Vagina (tissue), 2 donors: ENCODE data around the gene ADAMTS17. TPM values are rescaled to one million over a fixed set of nuclear protein-coding genes. Genes with fewer than 3 reads are reported as not detected.
A peak's percentile ranks its signal among the peaks of the same experiment; 100 is the strongest.
"Not testable (repeated sequence)": the region's sequence is repeated elsewhere in the genome, so short reads cannot be mapped to it uniquely, and the experiment has no call there.

Experiments used
- DNase-seq, 2 donors: peaks; one replicate each; pipeline ENCODE4 v3.0.0-alpha.2; 2017; ENCODE audit errors: extremely low spot score in 2 of 2
- H3K27ac ChIP-seq: fragments of 200-600 bp; sonication (generic); one replicate; pipeline ENCODE4 v1.5.1; 2019
- H3K27me3 ChIP-seq: fragments of 200-600 bp; sonication (generic); one replicate; pipeline ENCODE4 v1.5.1; 2019
- H3K36me3 ChIP-seq, 2 donors: fragments of 200-600 bp; sonication (generic); one replicate each; pipeline ENCODE4 v1.5.1; 2017 to 2019
- H3K4me1 ChIP-seq: fragments of 200-600 bp; sonication (generic); one replicate; pipeline ENCODE4 v1.5.1; 2019
- H3K4me3 ChIP-seq, 2 donors: fragments of 200-600 bp; sonication (generic); 1 replicate in 1 of 2; 2 replicates in 1 of 2; pipeline ENCODE4 v1.5.1; 2016 to 2019
- H3K9me3 ChIP-seq: fragments of 200-600 bp; sonication (generic); one replicate; pipeline ENCODE4 v1.5.1; 2019
- POLR2A ChIP-seq, 2 donors: fragments of 450-650 bp; IDR thresholded peaks; one replicate each; pipeline ENCODE4 v1.6.1; 2017; ENCODE audit warnings: antibody characterized with exemption in 2 of 2, mild to moderate bottlenecking in 2 of 2, moderate library complexity in 2 of 2
- POLR2AphosphoS5 ChIP-seq, 2 donors: sonication (generic); formaldehyde crosslinking; IDR thresholded peaks; one replicate each; pipeline ENCODE4 v1.9.0; 2017; ENCODE audit warnings: antibody characterized with exemption in 2 of 2, mild to moderate bottlenecking in 2 of 2, low read depth in 1 of 2; ENCODE audit not compliant: insufficient read depth in 1 of 2
- intact Hi-C: fragments of 100-400 bp; cut with DNase I; formaldehyde crosslinking; loops from one replicate; pipeline ENCODE4 v1.15.1; 2023
- total RNA-seq: library from RNA; depleted of rRNA; stranded (reverse); fragments of >200 nt; gene quantifications from one replicate; pipeline ENCODE4 v1.2.3, GENCODE V29; 2016
- TF ChIP-seq, protein P1 (sequence below), 3 experiments: fragments of 450-650 bp in 2 of 3; fragments of 200-600 bp in 1 of 3; sonication (generic) in 1 of 3; IDR thresholded peaks; one replicate each; pipeline ENCODE4 v1.5.1; 2017 to 2019; ENCODE audit warnings: antibody characterized with exemption in 3 of 3, mild to moderate bottlenecking in 2 of 3, moderate library complexity in 2 of 3

The ADAMTS17 gene
- total RNA-seq, 1 donor from 2014 or later: 16.0 TPM

DNA sequence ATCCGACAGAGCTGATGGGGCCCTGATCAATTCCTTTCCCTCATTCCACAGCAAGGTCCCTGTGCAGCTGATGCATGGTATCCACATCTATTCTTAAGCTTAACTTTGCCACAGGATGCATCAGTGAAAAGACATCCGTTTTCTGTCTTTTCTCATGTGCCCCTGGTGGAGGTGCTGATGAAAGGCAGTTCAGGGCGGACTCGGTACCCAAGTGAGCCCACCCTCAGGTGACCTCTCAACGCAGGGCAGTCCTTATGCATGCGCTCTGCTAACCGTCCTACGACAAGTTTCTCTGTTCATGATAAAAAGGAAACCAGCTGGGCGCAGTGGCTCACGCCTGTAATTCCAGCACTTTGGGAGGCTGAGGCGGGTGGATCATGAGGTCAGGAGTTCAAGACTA, 251.4 kb downstream of the ADAMTS17 start:
- intact Hi-C loops: no loop called here
- H3K27me3 ChIP-seq: no peaks in the 10 kb centered on the region
- DNase-seq: peak in 1 of 2 donors; percentile 72

DNA sequence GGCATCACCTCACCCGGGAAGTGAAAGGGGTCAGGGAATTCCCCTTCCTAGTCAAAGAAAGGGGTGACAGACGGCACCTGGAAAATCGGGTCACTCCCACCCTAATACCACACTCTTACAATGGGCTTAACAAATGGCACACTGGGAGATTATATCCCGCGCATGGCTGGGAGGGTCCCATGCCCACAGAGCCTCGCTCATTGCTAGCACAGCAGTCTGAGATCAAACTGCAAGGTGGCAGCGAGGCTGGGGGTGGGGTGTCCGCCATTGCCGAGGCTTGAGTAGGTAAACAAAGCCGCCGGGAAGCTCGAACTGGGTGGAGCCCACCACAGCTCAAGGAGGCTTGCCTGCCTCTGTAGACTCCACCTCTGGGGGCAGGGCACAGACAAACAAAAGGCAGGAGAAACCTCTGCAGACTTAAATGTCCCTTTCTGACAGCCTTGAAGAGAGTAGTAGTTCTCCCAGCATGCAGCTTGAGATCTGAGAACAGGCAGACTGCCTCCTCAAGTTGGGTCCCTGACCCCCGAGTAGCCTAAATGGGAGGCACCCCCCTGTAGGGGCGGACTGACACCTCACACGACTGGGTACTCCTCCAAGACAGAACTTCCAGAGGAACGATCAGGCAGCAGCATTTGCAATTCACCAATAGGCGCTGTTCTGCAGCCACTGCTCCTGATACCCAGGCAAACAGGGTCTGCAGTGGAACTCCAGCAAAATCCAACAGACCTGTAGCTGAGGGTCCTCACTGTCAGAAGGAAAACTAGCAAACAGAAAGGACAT, 257.5 kb downstream of the ADAMTS17 start:
- H3K4me1 ChIP-seq, H3K27ac ChIP-seq, H3K27me3 ChIP-seq, intact Hi-C loops, H3K4me3 ChIP-seq, H3K36me3 ChIP-seq, H3K9me3 ChIP-seq: not testable (repeated sequence)
- DNase-seq: peak in 1 of 2 donors; percentile 64

More for the DNA sequence above, 251.4 kb downstream of the ADAMTS17 start:
- Histone ChIP-seq H3K27ac (no peak overlapping the region), H3K36me3 (no peaks in the 10 kb centered on the region), H3K4me3 (no peak overlapping the region), H3K4me1 (no peaks in the 10 kb centered on the region), H3K9me3 (no peaks in the 10 kb centered on the region)
- TF ChIP-seq POLR2A (IDR thresholded peaks at IDR 0.05): no peak
- no peak for TF ChIP-seq POLR2AphosphoS5 (IDR thresholded peaks at IDR 0.05; ENCODE audit: insufficient read depth in 1 of 2, low read depth in 1 of 2)
- TF ChIP-seq, protein P1, sequence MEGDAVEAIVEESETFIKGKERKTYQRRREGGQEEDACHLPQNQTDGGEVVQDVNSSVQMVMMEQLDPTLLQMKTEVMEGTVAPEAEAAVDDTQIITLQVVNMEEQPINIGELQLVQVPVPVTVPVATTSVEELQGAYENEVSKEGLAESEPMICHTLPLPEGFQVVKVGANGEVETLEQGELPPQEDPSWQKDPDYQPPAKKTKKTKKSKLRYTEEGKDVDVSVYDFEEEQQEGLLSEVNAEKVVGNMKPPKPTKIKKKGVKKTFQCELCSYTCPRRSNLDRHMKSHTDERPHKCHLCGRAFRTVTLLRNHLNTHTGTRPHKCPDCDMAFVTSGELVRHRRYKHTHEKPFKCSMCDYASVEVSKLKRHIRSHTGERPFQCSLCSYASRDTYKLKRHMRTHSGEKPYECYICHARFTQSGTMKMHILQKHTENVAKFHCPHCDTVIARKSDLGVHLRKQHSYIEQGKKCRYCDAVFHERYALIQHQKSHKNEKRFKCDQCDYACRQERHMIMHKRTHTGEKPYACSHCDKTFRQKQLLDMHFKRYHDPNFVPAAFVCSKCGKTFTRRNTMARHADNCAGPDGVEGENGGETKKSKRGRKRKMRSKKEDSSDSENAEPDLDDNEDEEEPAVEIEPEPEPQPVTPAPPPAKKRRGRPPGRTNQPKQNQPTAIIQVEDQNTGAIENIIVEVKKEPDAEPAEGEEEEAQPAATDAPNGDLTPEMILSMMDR (IDR thresholded peaks at IDR 0.05): no peak

DNA sequence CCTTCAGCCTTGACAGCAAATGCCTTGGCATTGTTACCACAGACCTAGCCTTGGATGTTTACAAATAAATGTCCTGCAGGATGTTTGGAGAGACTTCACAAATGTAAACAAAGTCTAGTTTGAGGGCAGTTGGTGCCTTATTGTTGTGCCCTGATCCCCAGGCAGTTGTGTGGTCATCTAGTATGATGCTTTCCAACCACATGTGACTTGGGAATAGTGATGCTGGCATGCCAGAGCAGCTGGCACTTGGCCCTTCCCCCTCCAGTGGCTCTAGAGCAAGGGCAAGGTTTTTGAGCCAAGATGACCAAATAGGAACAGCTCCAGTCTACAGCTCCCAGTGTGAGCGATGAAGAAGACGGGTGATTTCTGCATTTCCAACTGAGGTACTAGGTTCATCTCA, 258.2 kb downstream of the ADAMTS17 start:
- Histone ChIP-seq H3K27me3 (no peaks in the 10 kb centered on the region), H3K27ac (no peak overlapping the region), H3K4me3 (no peak overlapping the region), H3K9me3 (no peaks in the 10 kb centered on the region), H3K4me1 (no peaks in the 10 kb centered on the region), H3K36me3 (no peaks in the 10 kb centered on the region)
- DNase-seq: peak in 1 of 2 donors; percentile 58
- TF ChIP-seq POLR2A (IDR thresholded peaks at IDR 0.05) (no peak), POLR2AphosphoS5 (IDR thresholded peaks at IDR 0.05; ENCODE audit: insufficient read depth in 1 of 2, low read depth in 1 of 2) (no peak)
- TF ChIP-seq, protein P1 (IDR thresholded peaks at IDR 0.05): no peak
- intact Hi-C loops: no loop called here

DNA sequence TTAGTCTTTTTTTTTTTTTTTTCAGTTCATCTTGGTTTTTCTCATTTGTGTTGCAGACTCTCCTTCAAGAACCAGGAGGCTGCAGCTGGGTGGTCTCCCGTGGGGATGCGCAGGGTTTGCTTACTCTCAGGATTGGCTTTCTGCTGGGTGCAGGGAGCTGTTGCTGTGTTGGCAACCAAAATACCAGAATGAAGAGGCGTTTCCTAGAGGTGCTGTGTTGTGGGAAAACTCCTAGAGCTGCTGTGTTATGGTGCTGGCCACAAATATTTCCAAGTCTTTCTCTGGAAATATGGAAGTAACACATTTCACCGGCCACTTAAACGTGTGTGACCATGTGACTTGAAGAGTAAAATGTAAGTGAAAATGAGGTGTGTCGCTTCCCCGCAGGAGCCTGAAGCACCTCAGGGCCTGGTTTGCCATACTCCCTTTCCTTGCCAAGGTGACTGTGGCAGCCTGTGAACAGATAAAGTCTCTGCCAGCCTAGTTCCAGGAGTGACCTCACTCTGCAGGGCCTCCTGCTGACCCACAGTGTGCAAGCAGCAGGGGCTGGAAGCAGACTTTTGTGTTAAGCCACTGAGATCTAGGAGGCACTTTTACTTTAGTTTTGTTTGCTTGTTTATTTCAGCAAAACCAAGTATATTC, 258.9 kb downstream of the ADAMTS17 start:
- Histone ChIP-seq H3K36me3 (no peaks in the 10 kb centered on the region), H3K4me1 (no peaks in the 10 kb centered on the region), H3K9me3 (no peaks in the 10 kb centered on the region), H3K27ac (no peak overlapping the region), H3K27me3 (no peaks in the 10 kb centered on the region), H3K4me3 (no peak overlapping the region)
- no peak for TF ChIP-seq POLR2A (IDR thresholded peaks at IDR 0.05)
- intact Hi-C loops: no loop called here
- DNase-seq: no peak

DNA sequence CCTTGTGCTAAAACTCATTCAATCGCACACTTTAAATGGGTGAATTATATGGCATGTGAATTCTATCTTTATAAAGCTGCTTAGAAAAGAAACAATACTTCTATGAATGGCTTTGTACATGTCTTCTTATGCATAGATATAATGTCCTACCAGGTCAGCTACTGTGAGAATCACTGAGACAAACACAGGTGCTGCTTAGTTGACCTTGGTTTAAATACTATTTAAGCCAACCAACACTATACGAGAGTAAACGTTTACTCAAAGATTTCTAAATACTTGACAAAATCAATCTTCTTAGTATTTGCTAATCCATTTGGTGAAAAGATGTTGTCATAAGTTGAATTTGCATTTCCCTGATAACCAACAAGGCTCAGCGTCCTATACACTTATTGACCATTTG, 260.3 kb downstream of the ADAMTS17 start:
- Histone ChIP-seq H3K4me3 (no peak overlapping the region), H3K9me3 (no peaks in the 10 kb centered on the region), H3K36me3 (no peaks in the 10 kb centered on the region), H3K27ac (no peak overlapping the region), H3K4me1 (no peaks in the 10 kb centered on the region), H3K27me3 (no peaks in the 10 kb centered on the region)
- DNase-seq: no peak
- TF ChIP-seq, protein P1 (IDR thresholded peaks at IDR 0.05): no peak
- TF ChIP-seq POLR2A (IDR thresholded peaks at IDR 0.05) (no peak), POLR2AphosphoS5 (IDR thresholded peaks at IDR 0.05; ENCODE audit: insufficient read depth in 1 of 2, low read depth in 1 of 2) (no peak)
- intact Hi-C loops: no loop called here
